Endothelial cell of umbilical vein (primary cell): Measurements from ENCODE around the gene SAMD4A. TPM values are rescaled to one million over a fixed set of nuclear protein-coding genes. Genes with fewer than 3 reads are reported as not detected.

Source experiments
- BruUV-seq: library from RNA; stranded (reverse); fragments of 400-500 nt; replicated peaks from 2 replicates; lab custom pipeline; 2021; lab: Mats Ljungman, UMichigan
- CTCF ChIA-PET: fragments of 300-600, 350-600 bp; sonication (Branson Sonifier 250); formaldehyde crosslinking; loops from one replicate; lab custom pipeline; 2021; ENCODE audit warnings: antibody characterized with exemption, inconsistent platforms; lab: Charles Lee
- POLR2A ChIA-PET: fragments of 300-600, 350-600 bp; sonication (Branson Sonifier 250); formaldehyde crosslinking; loops from one replicate; lab custom pipeline; 2021; ENCODE audit warnings: antibody characterized with exemption, inconsistent platforms; lab: Charles Lee
- DNase-seq: peaks from one replicate; pipeline ENCODE4 v3.0.0-alpha.2; 2011; ENCODE audit warnings: low read depth, low spot score
- FAIRE-seq: peaks from 2 replicates; lab custom pipeline; 2011; peaks lifted over from hg19 to GRCh38; lab: Jason Lieb, UNC
- H2AFZ ChIP-seq: 2 replicates; pipeline ENCODE4 v1.6.0; 2012; ENCODE audit warnings: low read depth, low read length, control low read depth, inconsistent platforms
- H3K27ac ChIP-seq: 2 replicates; pipeline ENCODE4 v1.5.1; 2011; ENCODE audit warnings: low read depth, mild to moderate bottlenecking, control low read depth, low read length, moderate library complexity; ENCODE audit not compliant: insufficient read depth
- H3K27me3 ChIP-seq, 2 experiments: 2 replicates each; pipeline versions ENCODE4 v1.6.0 to v1.6.1; 2011; ENCODE audit warnings: low read length in 2 of 2, mixed read lengths in 1 of 2; ENCODE audit not compliant: control insufficient read depth in 2 of 2, insufficient read depth in 2 of 2
- H3K36me3 ChIP-seq, 2 experiments: 2 replicates in 1 of 2; 3 replicates in 1 of 2; pipeline ENCODE4 v1.5.1; 2011; ENCODE audit warnings: low read length in 2 of 2, mild to moderate bottlenecking in 1 of 2, moderate library complexity in 1 of 2; ENCODE audit not compliant: control insufficient read depth in 2 of 2, insufficient read depth in 2 of 2; ENCODE audit errors: extremely low read depth in 1 of 2
- H3K4me1 ChIP-seq: 3 replicates; pipeline ENCODE4 v1.5.1; 2011; ENCODE audit warnings: mild to moderate bottlenecking, low read length; ENCODE audit not compliant: control insufficient read depth, insufficient read depth; ENCODE audit errors: extremely low read depth
- H3K4me2 ChIP-seq: 2 replicates; pipeline ENCODE4 v1.6.1; 2011; ENCODE audit warnings: low read length, control low read depth, mixed read lengths; ENCODE audit not compliant: insufficient read depth
- H3K4me3 ChIP-seq, 3 experiments: fragments of 200-600 bp in 1 of 3; sonication (generic), shearing (Covaris generic) in 1 of 3; replicated peaks in 1 of 3; 2 replicates each; pipeline ENCODE4 v1.5.1; 2011 to 2016; ENCODE audit warnings: control low read depth in 3 of 3, low read length in 3 of 3, mild to moderate bottlenecking in 2 of 3, inconsistent platforms in 1 of 3, low read depth in 1 of 3, moderate library complexity in 1 of 3; ENCODE audit not compliant: insufficient read depth in 1 of 3
- H3K79me2 ChIP-seq: 2 replicates; pipeline ENCODE4 v1.6.0; 2012; ENCODE audit warnings: low read length, inconsistent platforms; ENCODE audit not compliant: control insufficient read depth, insufficient read depth
- H3K9ac ChIP-seq: replicated peaks from 2 replicates; pipeline ENCODE3; 2011; ENCODE audit warnings: low read length, control low read depth; ENCODE audit not compliant: insufficient read depth; ENCODE audit errors: extremely low read depth
- H3K9me1 ChIP-seq: replicated peaks from 3 replicates; pipeline ENCODE4 v1.6.0; 2011; ENCODE audit warnings: mild to moderate bottlenecking, low read length; ENCODE audit not compliant: control insufficient read depth, insufficient read depth; ENCODE audit errors: extremely low read depth
- H3K9me3 ChIP-seq: replicated peaks from 2 replicates; pipeline ENCODE4 v1.5.1; 2012; ENCODE audit warnings: low read length, inconsistent platforms; ENCODE audit not compliant: control insufficient read depth, insufficient read depth
- H4K20me1 ChIP-seq: replicated peaks from 2 replicates; pipeline ENCODE3; 2011; ENCODE audit warnings: mild to moderate bottlenecking, low read length; ENCODE audit not compliant: control insufficient read depth, insufficient read depth; ENCODE audit errors: extremely low read depth
- CTCF ChIP-seq, 2 donors: IDR thresholded peaks; 1 replicate in 1 of 2; 2 replicates in 1 of 2; pipeline ENCODE4 v1.5.1; 2011; ENCODE audit warnings: low read length in 2 of 2, mild to moderate bottlenecking in 2 of 2, moderate library complexity in 2 of 2, control low read depth in 1 of 2, inconsistent platforms in 1 of 2, low read depth in 1 of 2; ENCODE audit not compliant: insufficient read depth in 1 of 2; ENCODE audit errors: extremely low read depth in 1 of 2
- EZH2 ChIP-seq: IDR thresholded peaks from 2 replicates; pipeline ENCODE4 v1.6.1; 2012; ENCODE audit warnings: borderline replicate concordance, low read depth, mild to moderate bottlenecking, moderate library complexity, low read length, inconsistent platforms; ENCODE audit not compliant: severe bottlenecking
- FOS ChIP-seq: IDR thresholded peaks from 2 replicates; pipeline ENCODE4 v1.6.1; 2011; ENCODE audit warnings: mild to moderate bottlenecking, low read length, moderate library complexity, borderline replicate concordance; ENCODE audit not compliant: insufficient read depth
- GATA2 ChIP-seq: IDR thresholded peaks from 2 replicates; pipeline ENCODE4 v1.7.0; 2011; ENCODE audit warnings: low read depth, mild to moderate bottlenecking, moderate library complexity, mixed read lengths, low read length; ENCODE audit not compliant: insufficient read length, insufficient read depth
- JUN ChIP-seq: IDR thresholded peaks from 2 replicates; pipeline ENCODE4 v1.6.1; 2011; ENCODE audit warnings: borderline replicate concordance, low read depth; ENCODE audit not compliant: insufficient read length, insufficient read depth
- MAX ChIP-seq: IDR thresholded peaks from 2 replicates; pipeline ENCODE4 v1.6.1; 2011; ENCODE audit not compliant: insufficient read depth, insufficient read length
- MYC ChIP-seq: IDR thresholded peaks from one replicate; pipeline ENCODE4 v1.6.1; 2011; ENCODE audit warnings: mild to moderate bottlenecking, low read depth, low read length
- POLR2A ChIP-seq: IDR thresholded peaks from 2 replicates; pipeline ENCODE4 v1.6.1; 2012; ENCODE audit warnings: low read depth, mild to moderate bottlenecking, control low read depth, low read length
- POLR2AphosphoS5 ChIP-seq: IDR thresholded peaks from 2 replicates; pipeline ENCODE4 v1.6.1; 2012; ENCODE audit warnings: low read depth, mild to moderate bottlenecking, control low read depth, low read length, moderate library complexity; ENCODE audit not compliant: insufficient read depth
- dilution Hi-C: fragments of 300-500 bp; cut with MboI; formaldehyde crosslinking; loops from one replicate; pipeline ENCODE4 v1.15.0; 2019; ENCODE audit warnings: low sequenced_read_pairs; ENCODE audit not compliant: extremely low pct_ligation_motif_present
- intact Hi-C: fragments of 100-400 bp; cut with micrococcal nuclease; formaldehyde crosslinking; loops from one replicate; pipeline ENCODE4 v1.10.0; 2022
- polyA plus RNA-seq, 4 experiments: library from polyadenylated mRNA; depleted of rRNA in 3 of 4; stranded (reverse) in 3 of 4; unstranded in 1 of 4; fragments of >200 nt; gene quantifications; 2 replicates each; pipeline versions ENCODE4 v1.2.1 to v1.2.3, GENCODE V29; 2011 to 2012; ENCODE audit warnings: missing spikeins in 1 of 4
- total RNA-seq: library from RNA; stranded (reverse); gene quantifications from 2 replicates; pipeline ENCODE4 v1.2.3, GENCODE V29; 2021

Gene SAMD4A
- total and polyA plus RNA-seq, 2 donors (not counting 3 experiments of a cell fraction or from before 2014, with no cell fraction given): 37.7 to 95.3 TPM

GRCh38 chr14:54803396-54803795, 236.5 kb downstream of the SAMD4A start:
- no peaks in the 10 kb centered on the region for H3K36me3 ChIP-seq
- peaks cover 0 to 2% of the 10 kb centered on the region in 2 experiments for H3K27me3 ChIP-seq
- H3K79me2 ChIP-seq: no peaks in the 10 kb centered on the region
- no peaks in the 10 kb centered on the region for H3K9me3 ChIP-seq
- no peak overlapping the region for H3K4me3 ChIP-seq
- ChIA-PET CTCF (interaction anchor here (5.9 kb wide), 1 partner anchor 240 kb away, joined by 70 read pairs; no protein-coding TSS in a partner anchor), POLR2A (no interaction called here)
- H3K9me1 ChIP-seq: no peaks in the 10 kb centered on the region
- H4K20me1 ChIP-seq: no peaks in the 10 kb centered on the region
- no peak overlapping the region for H3K27ac ChIP-seq
- DNase-seq: no peak
- intact Hi-C loops (no loop called here), dilution Hi-C loops (no loop called here)
- BruUV-seq: no TSS peak
- H3K9ac ChIP-seq: no peak overlapping the region
- FAIRE-seq: no peak
- H3K4me2 ChIP-seq: no peak overlapping the region
- TF ChIP-seq MYC (no peak), MAX (no peak), CTCF (IDR thresholded peaks at IDR 0.05; ENCODE audit: extremely low read depth in 1 of 2, insufficient read depth in 1 of 2, low read depth in 1 of 2, low read length in 2 of 2) (no peak), POLR2A (no peak), GATA2 (no peak), POLR2AphosphoS5 (no peak), FOS (no peak), EZH2 (no peak), JUN (no peak)
- no peaks in the 10 kb centered on the region for H3K4me1 ChIP-seq
- H2AFZ ChIP-seq: no peak overlapping the region
